ENCODE data around the gene DPP10.

DNA sequence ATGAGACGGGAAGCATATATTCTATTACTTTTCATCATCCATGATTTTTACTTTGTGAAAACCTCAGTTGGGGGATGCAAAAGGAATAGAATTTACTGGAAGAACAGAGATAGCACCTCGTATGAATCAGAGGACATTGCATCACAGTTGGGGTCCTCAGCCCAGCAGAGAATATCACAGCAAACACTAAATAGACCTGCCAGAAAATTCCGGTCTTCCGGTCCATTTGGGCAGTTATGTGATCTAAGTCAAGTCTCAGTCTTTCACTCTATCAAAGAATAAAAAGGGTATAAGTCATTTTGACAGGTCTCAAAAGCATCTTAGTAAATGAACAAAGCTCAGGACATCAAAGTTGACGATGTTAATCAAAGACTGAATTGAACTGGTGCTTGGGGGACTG, 1100.6 kb downstream of the DPP10 start:
- TF ChIP-seq, protein P1, sequence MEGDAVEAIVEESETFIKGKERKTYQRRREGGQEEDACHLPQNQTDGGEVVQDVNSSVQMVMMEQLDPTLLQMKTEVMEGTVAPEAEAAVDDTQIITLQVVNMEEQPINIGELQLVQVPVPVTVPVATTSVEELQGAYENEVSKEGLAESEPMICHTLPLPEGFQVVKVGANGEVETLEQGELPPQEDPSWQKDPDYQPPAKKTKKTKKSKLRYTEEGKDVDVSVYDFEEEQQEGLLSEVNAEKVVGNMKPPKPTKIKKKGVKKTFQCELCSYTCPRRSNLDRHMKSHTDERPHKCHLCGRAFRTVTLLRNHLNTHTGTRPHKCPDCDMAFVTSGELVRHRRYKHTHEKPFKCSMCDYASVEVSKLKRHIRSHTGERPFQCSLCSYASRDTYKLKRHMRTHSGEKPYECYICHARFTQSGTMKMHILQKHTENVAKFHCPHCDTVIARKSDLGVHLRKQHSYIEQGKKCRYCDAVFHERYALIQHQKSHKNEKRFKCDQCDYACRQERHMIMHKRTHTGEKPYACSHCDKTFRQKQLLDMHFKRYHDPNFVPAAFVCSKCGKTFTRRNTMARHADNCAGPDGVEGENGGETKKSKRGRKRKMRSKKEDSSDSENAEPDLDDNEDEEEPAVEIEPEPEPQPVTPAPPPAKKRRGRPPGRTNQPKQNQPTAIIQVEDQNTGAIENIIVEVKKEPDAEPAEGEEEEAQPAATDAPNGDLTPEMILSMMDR (conservative IDR thresholded peaks at IDR 0.05): no peak
- no peak for TF ChIP-seq ZFX (IDR thresholded peaks at IDR 0.05)

All from C4-2B (cell line).